ENCODE data around the gene EIF4H.

GRCh38 chr7:74216361-74216761 is 42.2 kb downstream of the EIF4H start:
- TF ChIP-seq GATA2 (IDR thresholded peaks at IDR 0.05; ENCODE audit: low read depth, low read length) = no peak
- no peak for TF ChIP-seq GATA3 (IDR thresholded peaks at IDR 0.05; ENCODE audit: low read depth, low read length)

All from SH-SY5Y (cell line).